Eye (tissue), 1 donor: Measurements from ENCODE around the gene HASPIN.
"Not testable (repeated sequence)": the region's sequence is repeated elsewhere in the genome, so short reads cannot be mapped to it uniquely, and the experiment has no call there.

Source experiments
- DNase-seq: peaks from one replicate; pipeline ENCODE4 v3.0.0-alpha.2; 2015

The HASPIN gene

DNA sequence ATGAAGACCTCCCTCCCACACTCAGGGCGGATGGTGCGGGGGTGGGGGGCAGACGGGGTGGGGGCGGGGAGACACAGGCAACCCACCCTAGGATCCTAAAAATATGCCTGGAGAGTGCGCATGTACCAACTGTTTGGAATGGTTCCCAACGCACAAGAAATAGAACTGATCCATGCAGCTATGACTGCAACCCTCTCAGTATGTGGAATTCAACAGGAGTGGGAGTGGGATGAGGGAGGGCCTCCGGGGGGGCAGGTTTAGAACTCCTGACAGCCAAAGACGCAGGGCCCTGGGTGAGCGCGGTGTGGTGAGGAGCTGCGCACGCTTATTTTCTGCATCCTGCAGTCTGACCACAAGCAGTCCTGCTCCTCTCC is 26.6 kb upstream of the HASPIN start:
- no peak for DNase-seq

DNA sequence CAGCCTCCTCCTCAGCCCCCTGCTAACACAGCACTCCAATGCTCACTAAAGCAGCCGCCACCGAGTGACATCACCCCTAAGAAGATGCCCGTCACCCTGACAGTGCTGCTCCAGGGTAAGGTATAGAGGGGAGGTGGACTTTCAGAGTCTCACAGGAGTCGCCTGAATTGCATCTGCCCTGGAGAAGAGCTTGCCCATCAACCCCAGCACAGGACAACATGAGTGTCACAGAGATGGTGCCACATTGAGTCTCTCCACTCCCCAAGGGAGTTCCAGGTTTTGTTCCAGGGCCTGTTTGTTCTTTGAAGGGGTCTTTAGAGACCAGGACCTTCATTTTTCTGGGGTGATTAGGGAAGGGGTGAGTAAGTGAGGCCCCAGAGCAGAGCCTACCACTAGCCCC is 25.6 kb upstream of the HASPIN start:
- DNase-seq = no peak

DNA sequence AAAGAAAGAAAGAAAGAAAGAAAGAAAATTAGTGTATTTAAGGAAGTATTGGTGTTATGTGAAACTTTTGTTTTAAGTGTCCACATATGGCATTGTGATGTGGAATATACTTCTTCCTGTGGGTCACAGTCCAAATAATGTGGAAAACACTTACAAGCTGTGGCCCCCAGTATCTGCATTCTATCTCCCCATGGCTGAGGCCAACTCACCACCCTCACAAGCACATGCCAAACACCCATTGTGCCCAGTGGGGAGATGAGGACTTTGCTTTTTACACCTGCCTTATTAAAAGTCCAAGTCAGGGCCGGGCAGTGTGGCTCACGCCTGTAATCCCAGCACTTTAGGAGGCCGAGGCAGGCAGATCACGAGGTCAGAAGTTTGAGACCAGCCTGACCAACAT is 23.8 kb upstream of the HASPIN start:
- no peak for DNase-seq

DNA sequence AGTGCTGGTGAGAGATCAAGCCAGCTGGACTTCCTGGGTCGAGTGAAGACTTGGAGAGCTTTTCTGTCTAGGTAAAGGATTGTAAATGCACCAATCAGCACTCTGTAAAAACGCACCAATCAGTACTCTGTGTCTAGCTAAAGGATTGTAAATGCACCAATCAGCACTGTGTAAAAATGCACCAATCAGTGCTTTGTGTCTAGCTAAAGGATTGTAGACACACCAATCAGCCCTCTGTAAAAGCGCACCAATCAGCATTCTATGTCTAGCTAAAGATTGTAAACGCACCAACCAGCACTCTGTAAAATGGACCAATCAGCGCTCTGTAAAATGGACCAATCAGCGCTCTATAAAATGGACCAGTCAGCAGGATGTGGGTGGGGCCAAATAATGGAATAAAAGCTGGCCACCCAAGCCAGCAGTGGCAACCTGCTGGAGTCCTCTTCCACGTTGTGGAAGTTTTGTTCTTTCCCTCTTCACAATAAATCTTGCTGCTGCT is 21.6 kb upstream of the HASPIN start:
- DNase-seq = not testable (repeated sequence)

GRCh38 chr17:3704931-3705717 is 18.6 kb upstream of the HASPIN start:
- DNase-seq = no peak

- not testable (repeated sequence) for DNase-seq
These were observed 18.1 kb upstream of the HASPIN start for GRCh38 chr17:3705718-3705984.

GRCh38 chr17:3708366-3708765 is 15.3 kb upstream of the HASPIN start:
- DNase-seq = no peak

DNA sequence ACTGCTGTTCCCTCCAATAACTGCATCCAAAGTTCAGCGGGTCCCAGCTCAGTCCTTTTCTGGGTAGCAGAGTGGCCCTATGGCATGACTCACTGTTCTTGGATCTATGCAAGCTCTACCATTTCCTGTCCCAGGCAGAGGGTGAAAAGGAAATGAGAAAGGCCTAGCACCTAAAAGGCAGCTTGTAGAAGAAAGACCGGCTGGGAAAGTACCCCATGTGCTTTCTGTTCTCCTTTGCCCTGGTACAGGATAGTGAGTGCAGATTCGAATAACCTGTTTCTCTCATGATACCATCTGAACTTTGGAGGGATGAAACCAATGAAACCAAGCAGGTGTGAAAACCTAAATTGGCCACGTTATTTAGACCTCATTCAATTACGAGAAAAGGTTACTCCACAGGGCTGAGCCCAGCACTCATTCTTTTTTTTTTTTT is 12.7 kb upstream of the HASPIN start:
- DNase-seq = no peak

DNA sequence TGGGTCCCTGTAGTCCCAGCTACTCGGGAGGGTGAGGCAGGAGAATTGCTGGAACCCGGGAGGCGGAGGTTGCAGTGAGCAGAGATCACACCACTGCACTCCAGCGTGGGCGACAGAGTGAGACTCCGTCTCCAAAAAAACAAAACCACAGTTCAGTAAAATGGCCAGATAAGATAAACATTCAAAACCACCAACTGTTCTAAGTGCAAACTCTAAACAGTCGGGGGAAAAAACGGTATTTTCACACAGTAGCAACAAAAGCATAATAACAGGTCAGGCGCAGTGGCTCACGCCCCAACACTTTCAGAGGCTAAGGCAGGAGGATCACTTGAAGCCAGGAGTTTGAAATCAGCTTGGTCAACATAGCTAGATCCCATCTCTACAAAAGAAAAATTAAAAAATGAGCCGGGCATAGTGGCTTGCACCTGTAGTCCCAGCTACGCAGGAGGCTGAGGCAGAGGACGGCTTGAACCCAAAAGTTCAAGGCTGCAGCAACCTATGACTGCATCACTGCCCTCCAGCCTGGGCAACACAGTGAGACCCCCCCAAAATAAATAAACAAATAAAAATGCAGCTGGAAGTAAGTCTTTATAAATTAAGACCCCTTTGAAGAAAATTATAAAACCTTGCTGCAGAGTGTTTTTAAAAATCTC is 10.8 kb upstream of the HASPIN start:
- no peak for DNase-seq

DNA sequence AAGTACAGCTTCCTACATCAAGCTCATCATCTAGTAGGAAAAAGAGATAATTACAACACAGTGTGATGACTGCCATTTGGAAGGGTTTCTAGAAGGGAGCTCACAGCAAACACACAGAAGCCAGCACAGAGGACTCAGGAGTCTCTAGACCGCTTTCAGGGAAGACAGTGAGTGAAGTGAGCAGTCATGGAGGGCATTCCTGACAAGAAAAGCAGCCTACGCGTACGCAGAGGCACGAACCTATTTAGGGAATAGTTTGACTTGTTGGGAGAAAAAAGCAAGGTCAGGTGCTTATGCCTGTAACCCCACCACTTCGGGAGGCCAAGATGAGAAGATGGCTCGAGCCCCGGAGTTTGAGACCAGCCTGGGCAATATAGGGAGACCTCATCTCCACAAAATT is 8.4 kb upstream of the HASPIN start:
- no peak for DNase-seq

DNA sequence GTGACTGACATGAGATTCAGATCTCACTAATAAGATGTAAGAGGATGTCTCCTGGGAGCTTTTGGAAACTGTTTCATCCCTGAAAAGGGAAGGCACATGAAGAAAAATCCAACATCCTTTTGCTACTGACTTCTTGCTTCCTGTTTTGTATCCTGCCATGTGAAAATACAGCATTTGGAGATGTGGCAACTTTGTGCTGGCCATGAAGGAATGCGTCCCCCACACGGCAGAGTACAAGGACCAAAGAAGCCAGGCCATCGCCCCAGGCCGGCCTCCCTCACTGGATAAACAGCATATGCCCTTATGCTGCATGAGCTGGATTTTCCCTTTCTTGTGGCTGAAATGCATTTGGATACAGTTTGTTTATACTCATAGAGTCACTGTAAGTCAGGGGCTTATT is 5.5 kb upstream of the HASPIN start:
- no peak for DNase-seq

GRCh38 chr17:3719265-3719664 is 4.4 kb upstream of the HASPIN start:
- DNase-seq = no peak

GRCh38 chr17:3722716-3723115 is 987 bp upstream of the HASPIN start:
- DNase-seq = no peak

GRCh38 chr17:3723188-3723555 is 531 bp upstream of the HASPIN start:
- DNase-seq = no peak

GRCh38 chr17:3724378-3725077 is 825 bp downstream of the HASPIN start:
- DNase-seq = no peak

DNA sequence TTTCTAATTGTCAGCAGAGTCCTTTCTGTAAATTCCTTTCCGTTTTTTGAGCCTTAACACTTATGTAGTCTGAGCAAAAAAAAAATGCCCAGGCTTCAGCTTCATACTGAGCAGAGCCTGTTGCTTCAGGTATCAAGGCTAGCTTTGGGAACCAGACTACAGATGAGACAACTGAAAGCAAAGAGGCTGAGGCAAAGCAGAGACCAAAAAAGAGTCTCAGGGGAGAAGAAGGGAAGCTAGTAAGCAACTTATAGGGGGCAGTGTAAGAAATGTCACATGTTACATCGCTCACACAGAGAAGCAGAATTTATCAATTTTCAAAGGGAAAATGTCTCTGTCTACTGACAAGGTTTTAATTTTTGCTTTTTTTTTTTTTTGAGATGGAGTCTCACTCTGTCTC is 3.3 kb downstream of the HASPIN start:
- DNase-seq = no peak

DNA sequence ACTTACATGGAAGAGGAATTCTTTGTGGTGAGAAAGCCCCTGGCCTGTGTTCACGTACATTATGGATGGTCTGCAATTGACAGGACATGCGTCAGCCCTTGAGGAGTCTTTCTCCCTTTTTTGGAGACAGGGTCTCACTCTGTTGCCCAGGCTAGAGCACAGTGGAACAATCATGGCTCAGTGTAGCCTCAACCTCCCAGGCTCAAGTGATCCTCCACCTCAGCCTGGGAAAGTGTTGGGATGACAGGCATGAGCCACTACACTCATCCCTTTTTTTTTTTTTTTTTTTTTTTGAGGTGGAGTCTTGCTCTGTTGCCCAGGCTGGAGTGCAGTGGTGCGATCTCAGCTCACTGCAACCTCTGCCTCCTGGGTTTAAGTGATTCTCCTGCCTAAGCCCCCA is 4.4 kb downstream of the HASPIN start:
- DNase-seq = not testable (repeated sequence)

DNA sequence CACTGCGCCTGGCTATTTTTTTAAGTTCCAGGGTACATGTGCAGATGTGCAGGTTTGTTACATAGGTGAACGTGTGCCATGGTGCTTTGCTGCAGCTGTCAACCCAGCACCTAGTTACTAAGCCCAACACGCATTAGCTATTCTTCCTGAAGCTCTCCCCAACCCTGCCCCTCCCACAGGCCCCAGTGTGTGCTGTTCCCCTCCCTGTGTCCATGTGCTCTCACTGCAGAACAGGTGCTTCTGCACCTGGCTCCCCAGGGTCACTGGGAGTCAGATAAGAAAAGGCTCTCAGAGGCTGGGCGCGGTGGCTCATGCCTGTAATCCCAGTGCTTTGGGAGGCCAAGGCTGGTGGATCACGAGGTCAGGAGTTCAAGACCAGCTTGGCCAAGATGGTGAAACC is 6.2 kb downstream of the HASPIN start:
- DNase-seq = no peak

- DNase-seq = no peak
These were observed 7.3 kb downstream of the HASPIN start for GRCh38 chr17:3730881-3731429.

GRCh38 chr17:3732210-3732621 is 8.5 kb downstream of the HASPIN start:
- no peak for DNase-seq

DNA sequence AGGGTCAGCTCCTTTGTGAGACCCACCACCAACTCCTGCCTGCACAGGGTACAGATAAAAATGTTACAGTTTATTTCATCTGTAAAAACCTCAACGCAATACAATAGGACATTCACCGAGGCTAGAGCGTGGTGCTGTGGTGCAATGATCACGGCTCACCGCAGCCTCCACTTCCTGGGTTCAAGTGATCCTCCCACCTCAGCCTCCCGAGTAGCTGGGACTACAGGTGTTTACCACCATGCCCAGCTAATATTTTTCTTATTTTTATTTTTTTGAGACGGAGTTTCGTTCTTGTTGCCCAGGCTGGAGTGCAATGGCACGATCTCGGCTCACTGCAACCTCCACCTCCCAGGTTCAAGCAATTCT is 11.2 kb downstream of the HASPIN start:
- DNase-seq = not testable (repeated sequence)

DNA sequence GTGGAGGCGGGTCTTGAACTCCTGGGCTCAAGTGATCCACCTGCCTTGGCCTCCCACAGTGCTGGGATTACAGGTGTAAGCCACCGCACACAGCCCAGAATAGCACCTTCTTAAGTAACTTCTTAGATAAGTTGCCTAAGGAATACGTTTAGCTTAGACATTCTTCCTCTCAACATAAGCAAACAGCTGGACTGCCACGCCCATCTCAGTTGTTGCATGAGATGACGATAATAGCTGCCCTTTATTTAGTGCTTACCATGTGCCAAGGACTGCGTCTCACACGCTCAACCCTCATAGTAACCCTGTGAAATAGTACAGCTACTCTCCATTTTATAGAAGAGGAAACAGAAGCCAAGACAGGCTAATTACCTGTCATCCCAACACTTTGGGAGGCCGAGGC is 11.8 kb downstream of the HASPIN start:
- DNase-seq = no peak

- peak; percentile 47 for DNase-seq
These were observed 15.0 kb downstream of the HASPIN start for GRCh38 chr17:3738562-3739295.
